Endothelial cell of umbilical vein (primary cell): ENCODE results near the gene RAB10. TPM values are rescaled to one million over a fixed set of nuclear protein-coding genes. Genes with fewer than 3 reads are reported as not detected.

Experiments used
- BruUV-seq: library from RNA; stranded (reverse); fragments of 400-500 nt; replicated peaks from 2 replicates; lab custom pipeline; 2021; lab: Mats Ljungman, UMichigan
- CTCF ChIA-PET: fragments of 300-600, 350-600 bp; sonication (Branson Sonifier 250); formaldehyde crosslinking; loops from one replicate; lab custom pipeline; 2021; ENCODE audit warnings: antibody characterized with exemption, inconsistent platforms; lab: Charles Lee
- POLR2A ChIA-PET: fragments of 300-600, 350-600 bp; sonication (Branson Sonifier 250); formaldehyde crosslinking; loops from one replicate; lab custom pipeline; 2021; ENCODE audit warnings: antibody characterized with exemption, inconsistent platforms; lab: Charles Lee
- DNase-seq: peaks from one replicate; pipeline ENCODE4 v3.0.0-alpha.2; 2011; ENCODE audit warnings: low read depth, low spot score
- FAIRE-seq: peaks from 2 replicates; lab custom pipeline; 2011; peaks lifted over from hg19 to GRCh38; lab: Jason Lieb, UNC
- H2AFZ ChIP-seq: 2 replicates; pipeline ENCODE4 v1.6.0; 2012; ENCODE audit warnings: low read depth, low read length, control low read depth, inconsistent platforms
- H3K27ac ChIP-seq: 2 replicates; pipeline ENCODE4 v1.5.1; 2011; ENCODE audit warnings: low read depth, mild to moderate bottlenecking, control low read depth, low read length, moderate library complexity; ENCODE audit not compliant: insufficient read depth
- H3K27me3 ChIP-seq, 2 experiments: 2 replicates each; pipeline versions ENCODE4 v1.6.0 to v1.6.1; 2011; ENCODE audit warnings: low read length in 2 of 2, mixed read lengths in 1 of 2; ENCODE audit not compliant: control insufficient read depth in 2 of 2, insufficient read depth in 2 of 2
- H3K36me3 ChIP-seq, 2 experiments: 2 replicates in 1 of 2; 3 replicates in 1 of 2; pipeline ENCODE4 v1.5.1; 2011; ENCODE audit warnings: low read length in 2 of 2, mild to moderate bottlenecking in 1 of 2, moderate library complexity in 1 of 2; ENCODE audit not compliant: control insufficient read depth in 2 of 2, insufficient read depth in 2 of 2; ENCODE audit errors: extremely low read depth in 1 of 2
- H3K4me1 ChIP-seq: 3 replicates; pipeline ENCODE4 v1.5.1; 2011; ENCODE audit warnings: mild to moderate bottlenecking, low read length; ENCODE audit not compliant: control insufficient read depth, insufficient read depth; ENCODE audit errors: extremely low read depth
- H3K4me2 ChIP-seq: 2 replicates; pipeline ENCODE4 v1.6.1; 2011; ENCODE audit warnings: low read length, control low read depth, mixed read lengths; ENCODE audit not compliant: insufficient read depth
- H3K4me3 ChIP-seq, 3 experiments: fragments of 200-600 bp in 1 of 3; sonication (generic), shearing (Covaris generic) in 1 of 3; replicated peaks in 1 of 3; 2 replicates each; pipeline ENCODE4 v1.5.1; 2011 to 2016; ENCODE audit warnings: control low read depth in 3 of 3, low read length in 3 of 3, mild to moderate bottlenecking in 2 of 3, inconsistent platforms in 1 of 3, low read depth in 1 of 3, moderate library complexity in 1 of 3; ENCODE audit not compliant: insufficient read depth in 1 of 3
- H3K79me2 ChIP-seq: 2 replicates; pipeline ENCODE4 v1.6.0; 2012; ENCODE audit warnings: low read length, inconsistent platforms; ENCODE audit not compliant: control insufficient read depth, insufficient read depth
- H3K9ac ChIP-seq: replicated peaks from 2 replicates; pipeline ENCODE3; 2011; ENCODE audit warnings: low read length, control low read depth; ENCODE audit not compliant: insufficient read depth; ENCODE audit errors: extremely low read depth
- H3K9me1 ChIP-seq: replicated peaks from 3 replicates; pipeline ENCODE4 v1.6.0; 2011; ENCODE audit warnings: mild to moderate bottlenecking, low read length; ENCODE audit not compliant: control insufficient read depth, insufficient read depth; ENCODE audit errors: extremely low read depth
- H3K9me3 ChIP-seq: replicated peaks from 2 replicates; pipeline ENCODE4 v1.5.1; 2012; ENCODE audit warnings: low read length, inconsistent platforms; ENCODE audit not compliant: control insufficient read depth, insufficient read depth
- H4K20me1 ChIP-seq: replicated peaks from 2 replicates; pipeline ENCODE3; 2011; ENCODE audit warnings: mild to moderate bottlenecking, low read length; ENCODE audit not compliant: control insufficient read depth, insufficient read depth; ENCODE audit errors: extremely low read depth
- CTCF ChIP-seq, 2 donors: IDR thresholded peaks; 1 replicate in 1 of 2; 2 replicates in 1 of 2; pipeline ENCODE4 v1.5.1; 2011; ENCODE audit warnings: low read length in 2 of 2, mild to moderate bottlenecking in 2 of 2, moderate library complexity in 2 of 2, control low read depth in 1 of 2, inconsistent platforms in 1 of 2, low read depth in 1 of 2; ENCODE audit not compliant: insufficient read depth in 1 of 2; ENCODE audit errors: extremely low read depth in 1 of 2
- EZH2 ChIP-seq: IDR thresholded peaks from 2 replicates; pipeline ENCODE4 v1.6.1; 2012; ENCODE audit warnings: borderline replicate concordance, low read depth, mild to moderate bottlenecking, moderate library complexity, low read length, inconsistent platforms; ENCODE audit not compliant: severe bottlenecking
- FOS ChIP-seq: IDR thresholded peaks from 2 replicates; pipeline ENCODE4 v1.6.1; 2011; ENCODE audit warnings: mild to moderate bottlenecking, low read length, moderate library complexity, borderline replicate concordance; ENCODE audit not compliant: insufficient read depth
- GATA2 ChIP-seq: IDR thresholded peaks from 2 replicates; pipeline ENCODE4 v1.7.0; 2011; ENCODE audit warnings: low read depth, mild to moderate bottlenecking, moderate library complexity, mixed read lengths, low read length; ENCODE audit not compliant: insufficient read length, insufficient read depth
- JUN ChIP-seq: IDR thresholded peaks from 2 replicates; pipeline ENCODE4 v1.6.1; 2011; ENCODE audit warnings: borderline replicate concordance, low read depth; ENCODE audit not compliant: insufficient read length, insufficient read depth
- MAX ChIP-seq: IDR thresholded peaks from 2 replicates; pipeline ENCODE4 v1.6.1; 2011; ENCODE audit not compliant: insufficient read depth, insufficient read length
- MYC ChIP-seq: IDR thresholded peaks from one replicate; pipeline ENCODE4 v1.6.1; 2011; ENCODE audit warnings: mild to moderate bottlenecking, low read depth, low read length
- POLR2A ChIP-seq: IDR thresholded peaks from 2 replicates; pipeline ENCODE4 v1.6.1; 2012; ENCODE audit warnings: low read depth, mild to moderate bottlenecking, control low read depth, low read length
- POLR2AphosphoS5 ChIP-seq: IDR thresholded peaks from 2 replicates; pipeline ENCODE4 v1.6.1; 2012; ENCODE audit warnings: low read depth, mild to moderate bottlenecking, control low read depth, low read length, moderate library complexity; ENCODE audit not compliant: insufficient read depth
- dilution Hi-C: fragments of 300-500 bp; cut with MboI; formaldehyde crosslinking; loops from one replicate; pipeline ENCODE4 v1.15.0; 2019; ENCODE audit warnings: low sequenced_read_pairs; ENCODE audit not compliant: extremely low pct_ligation_motif_present
- intact Hi-C: fragments of 100-400 bp; cut with micrococcal nuclease; formaldehyde crosslinking; loops from one replicate; pipeline ENCODE4 v1.10.0; 2022
- polyA plus RNA-seq, 4 experiments: library from polyadenylated mRNA; depleted of rRNA in 3 of 4; stranded (reverse) in 3 of 4; unstranded in 1 of 4; fragments of >200 nt; gene quantifications; 2 replicates each; pipeline versions ENCODE4 v1.2.1 to v1.2.3, GENCODE V29; 2011 to 2012; ENCODE audit warnings: missing spikeins in 1 of 4
- total RNA-seq: library from RNA; stranded (reverse); gene quantifications from 2 replicates; pipeline ENCODE4 v1.2.3, GENCODE V29; 2021

The RAB10 gene
- total and polyA plus RNA-seq, 2 donors (not counting 3 experiments of a cell fraction or from before 2014, with no cell fraction given), result 45.1 to 104 TPM

GRCh38 chr2:25993049-25993448 is 40.8 kb upstream of the RAB10 start:
- POLR2A ChIA-PET, result no interaction called here
- Histone ChIP-seq H4K20me1 (no peaks in the 10 kb centered on the region), H3K9me3 (no peaks in the 10 kb centered on the region), H3K4me3 (no peak overlapping the region), H3K4me2 (no peak overlapping the region), H3K27me3 (no peaks in the 10 kb centered on the region), H3K9me1 (no peaks in the 10 kb centered on the region), H3K79me2 (no peaks in the 10 kb centered on the region), H2AFZ (no peak overlapping the region), H3K27ac (no peak overlapping the region), H3K4me1 (peaks cover 6% of the 10 kb centered on the region), H3K9ac (no peak overlapping the region), H3K36me3 (no peaks in the 10 kb centered on the region)
- FAIRE-seq, result no peak
- dilution Hi-C loops, result no loop called here
- CTCF ChIA-PET, result interaction anchor here (0.6 to 2.2 kb wide), 6 partner anchors 12 to 192 kb away, joined by 3 to 26 read pairs (median 4); no protein-coding TSS in a partner anchor
- intact Hi-C loops, result loop anchor here (5.0 kb wide), 1 partner anchor 94 kb away; no protein-coding TSS in a partner anchor
- no peak for TF ChIP-seq GATA2
- TF ChIP-seq POLR2A, result no peak
- TF ChIP-seq JUN, result no peak
- TF ChIP-seq CTCF (IDR thresholded peaks at IDR 0.05; ENCODE audit: extremely low read depth in 1 of 2, insufficient read depth in 1 of 2, low read depth in 1 of 2, low read length in 2 of 2), result no peak
- TF ChIP-seq MYC, result no peak
- no peak for TF ChIP-seq POLR2AphosphoS5
- no peak for TF ChIP-seq FOS
- TF ChIP-seq MAX, result no peak
- no peak for TF ChIP-seq EZH2
- no peak for DNase-seq
- no TSS peak for BruUV-seq
